Measurements from ENCODE around the gene GLYR1.

DNA sequence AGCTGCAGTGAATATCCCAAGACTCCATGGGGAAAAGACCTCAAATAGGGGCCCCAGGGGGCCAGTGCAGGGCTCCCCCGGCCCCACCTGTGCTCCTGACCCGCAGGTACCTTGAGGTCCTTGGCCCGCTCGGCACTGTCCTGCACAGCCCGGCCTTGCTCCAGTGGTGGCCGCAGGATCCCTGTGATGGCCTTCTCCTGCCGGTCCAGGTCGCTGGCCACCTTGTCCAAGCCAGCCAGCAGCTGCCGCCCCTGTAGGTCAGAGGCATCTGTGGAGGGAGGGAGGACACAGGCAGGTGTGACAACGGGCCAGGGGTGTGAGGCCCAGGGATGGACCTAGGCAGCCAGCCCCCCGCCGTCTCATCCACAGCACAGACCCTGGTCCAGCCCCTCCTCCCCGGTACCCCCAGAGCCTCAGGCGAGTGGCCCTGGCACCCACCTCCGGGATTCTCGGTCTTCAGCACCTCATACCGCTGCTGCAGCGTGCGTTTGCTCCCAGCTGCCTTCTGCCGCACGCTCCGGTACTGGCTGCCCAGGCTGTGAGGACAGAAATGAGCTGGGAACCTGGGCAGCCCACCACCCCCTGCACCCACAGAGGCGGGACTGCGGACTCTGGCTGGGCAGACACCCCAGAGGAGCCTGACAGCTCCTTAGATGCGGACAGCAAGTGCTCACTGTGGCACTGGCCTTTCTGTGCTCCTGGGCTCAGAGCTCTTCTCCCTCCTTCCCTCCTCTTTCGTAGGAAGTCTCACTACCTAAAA, 46.2 kb upstream of the GLYR1 start:
- TF ChIP-seq, protein P1, sequence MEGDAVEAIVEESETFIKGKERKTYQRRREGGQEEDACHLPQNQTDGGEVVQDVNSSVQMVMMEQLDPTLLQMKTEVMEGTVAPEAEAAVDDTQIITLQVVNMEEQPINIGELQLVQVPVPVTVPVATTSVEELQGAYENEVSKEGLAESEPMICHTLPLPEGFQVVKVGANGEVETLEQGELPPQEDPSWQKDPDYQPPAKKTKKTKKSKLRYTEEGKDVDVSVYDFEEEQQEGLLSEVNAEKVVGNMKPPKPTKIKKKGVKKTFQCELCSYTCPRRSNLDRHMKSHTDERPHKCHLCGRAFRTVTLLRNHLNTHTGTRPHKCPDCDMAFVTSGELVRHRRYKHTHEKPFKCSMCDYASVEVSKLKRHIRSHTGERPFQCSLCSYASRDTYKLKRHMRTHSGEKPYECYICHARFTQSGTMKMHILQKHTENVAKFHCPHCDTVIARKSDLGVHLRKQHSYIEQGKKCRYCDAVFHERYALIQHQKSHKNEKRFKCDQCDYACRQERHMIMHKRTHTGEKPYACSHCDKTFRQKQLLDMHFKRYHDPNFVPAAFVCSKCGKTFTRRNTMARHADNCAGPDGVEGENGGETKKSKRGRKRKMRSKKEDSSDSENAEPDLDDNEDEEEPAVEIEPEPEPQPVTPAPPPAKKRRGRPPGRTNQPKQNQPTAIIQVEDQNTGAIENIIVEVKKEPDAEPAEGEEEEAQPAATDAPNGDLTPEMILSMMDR (IDR thresholded peaks at IDR 0.05): no peak
- TF ChIP-seq POLR2A (IDR thresholded peaks at IDR 0.05): no peak

All from Peyer's patch (tissue), 4 donors.